Ovary (tissue), 3 donors: ENCODE measurements around the gene THAP8.

Experiments
- CTCF ChIP-seq, 3 donors: fragments of 450-650 bp in 2 of 3; fragments of 200-600 bp in 1 of 3; IDR thresholded peaks; one replicate each; pipeline versions ENCODE4 v1.5.1 to v1.8.0; 2016 to 2022; ENCODE audit warnings: antibody characterized with exemption in 3 of 3, mild to moderate bottlenecking in 1 of 3
- EP300 ChIP-seq: sonication (generic); formaldehyde crosslinking; IDR thresholded peaks from one replicate; pipeline ENCODE4 v1.6.1; 2017; ENCODE audit warnings: antibody characterized with exemption
- POLR2A ChIP-seq: fragments of 450-650 bp; IDR thresholded peaks from one replicate; pipeline ENCODE4 v1.6.1; 2017; ENCODE audit warnings: antibody characterized with exemption, mild to moderate bottlenecking, moderate library complexity
- donor health status: DM: no; HTN: no; CAD: no.

GRCh38 chr19:36028313-36029041, 25.6 kb downstream of the THAP8 start:
- TF ChIP-seq CTCF (IDR thresholded peaks at IDR 0.05) (no peak), POLR2A (no peak), EP300 (no peak)
